ENCODE data around the gene KRT84. TPM values are rescaled to one million over a fixed set of nuclear protein-coding genes. Genes with fewer than 3 reads are reported as not detected.

KRT84 gene
- total RNA-seq, 1 donor from 2014 or later: not detected

DNA sequence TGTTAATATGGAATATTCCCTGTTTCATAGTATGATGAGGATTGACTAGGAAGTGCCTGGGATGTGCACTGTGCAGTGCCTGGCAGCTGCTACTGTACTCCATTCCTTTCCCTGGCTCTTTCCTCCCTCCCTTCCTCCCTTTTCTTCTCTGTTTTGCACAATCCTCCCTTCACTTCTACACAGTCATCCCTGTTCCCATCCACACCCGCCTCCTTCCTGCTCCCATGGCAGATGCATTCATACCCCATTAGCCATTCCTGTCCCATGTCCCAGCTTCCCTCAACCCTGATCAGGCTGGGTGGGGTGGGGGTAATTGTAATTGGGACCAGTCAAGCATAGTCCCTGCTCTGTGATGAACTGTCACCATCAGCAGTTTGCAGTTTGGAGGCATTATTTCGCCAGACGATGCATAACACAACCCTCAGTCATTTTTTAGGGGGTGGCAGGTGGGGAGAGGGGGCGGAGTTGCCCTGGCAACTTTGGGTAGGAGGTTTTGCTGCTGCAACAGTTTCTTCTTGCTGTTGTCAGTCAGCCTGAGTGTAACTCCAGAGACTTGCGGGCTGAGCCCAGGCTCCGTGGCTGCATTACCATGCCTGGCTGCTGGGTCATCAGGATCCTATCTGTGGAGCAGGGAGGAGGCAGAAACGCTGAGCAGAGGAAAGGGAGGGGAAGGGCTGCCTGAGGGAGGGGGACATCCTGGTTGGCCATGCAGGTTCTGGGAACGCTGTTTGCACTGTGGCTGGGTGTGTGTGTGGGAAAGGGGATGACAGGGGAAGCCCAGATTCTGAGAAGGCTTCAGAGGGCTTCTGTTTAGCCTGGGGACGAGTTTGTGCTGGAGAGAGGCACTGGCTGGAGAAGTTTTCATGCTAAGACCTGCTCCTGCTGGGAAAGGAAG is 4.1 kb upstream of the KRT84 start:
- no peak overlapping the region for H3K27ac Mint-ChIP-seq (ENCODE audit: unreplicated experiment)
- H3K27me3 Mint-ChIP-seq (ENCODE audit: unreplicated experiment): peaks cover 19% of the 10 kb centered on the region
- H3K4me1 Mint-ChIP-seq (ENCODE audit: unreplicated experiment): peaks cover 10% of the 10 kb centered on the region
- DNase-seq (ENCODE audit: extremely low spot score, unreplicated experiment): no peak
- no peaks in the 10 kb centered on the region for H3K9me3 Mint-ChIP-seq (ENCODE audit: unreplicated experiment)
- H3K36me3 Mint-ChIP-seq (ENCODE audit: unreplicated experiment): no peaks in the 10 kb centered on the region
- no peak overlapping the region for H3K4me3 Mint-ChIP-seq (ENCODE audit: unreplicated experiment)
- TF ChIP-seq, protein P1, sequence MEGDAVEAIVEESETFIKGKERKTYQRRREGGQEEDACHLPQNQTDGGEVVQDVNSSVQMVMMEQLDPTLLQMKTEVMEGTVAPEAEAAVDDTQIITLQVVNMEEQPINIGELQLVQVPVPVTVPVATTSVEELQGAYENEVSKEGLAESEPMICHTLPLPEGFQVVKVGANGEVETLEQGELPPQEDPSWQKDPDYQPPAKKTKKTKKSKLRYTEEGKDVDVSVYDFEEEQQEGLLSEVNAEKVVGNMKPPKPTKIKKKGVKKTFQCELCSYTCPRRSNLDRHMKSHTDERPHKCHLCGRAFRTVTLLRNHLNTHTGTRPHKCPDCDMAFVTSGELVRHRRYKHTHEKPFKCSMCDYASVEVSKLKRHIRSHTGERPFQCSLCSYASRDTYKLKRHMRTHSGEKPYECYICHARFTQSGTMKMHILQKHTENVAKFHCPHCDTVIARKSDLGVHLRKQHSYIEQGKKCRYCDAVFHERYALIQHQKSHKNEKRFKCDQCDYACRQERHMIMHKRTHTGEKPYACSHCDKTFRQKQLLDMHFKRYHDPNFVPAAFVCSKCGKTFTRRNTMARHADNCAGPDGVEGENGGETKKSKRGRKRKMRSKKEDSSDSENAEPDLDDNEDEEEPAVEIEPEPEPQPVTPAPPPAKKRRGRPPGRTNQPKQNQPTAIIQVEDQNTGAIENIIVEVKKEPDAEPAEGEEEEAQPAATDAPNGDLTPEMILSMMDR (IDR thresholded peaks at IDR 0.05): no peak

DNA sequence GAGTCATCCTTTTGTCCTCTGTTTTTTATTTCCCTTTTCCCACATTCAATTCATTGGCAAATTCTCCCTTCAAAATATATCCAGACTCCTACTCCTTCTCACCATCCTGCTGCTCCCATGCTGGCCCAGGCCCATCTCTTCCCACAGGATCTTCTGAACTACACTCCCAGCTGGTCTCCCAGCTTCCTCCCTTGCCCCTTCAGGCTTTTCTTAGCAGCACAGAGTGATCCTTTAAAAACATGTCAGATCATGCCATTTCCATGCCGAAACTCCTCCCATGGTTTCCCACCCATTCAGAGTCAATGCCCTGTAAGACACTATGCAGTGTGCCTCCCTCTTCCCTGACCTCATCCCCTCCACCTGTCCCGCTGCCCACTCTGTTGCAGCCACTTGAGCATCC is 2.4 kb upstream of the KRT84 start:
- TF ChIP-seq, protein P1 (IDR thresholded peaks at IDR 0.05): no peak
- H3K27ac Mint-ChIP-seq (ENCODE audit: unreplicated experiment): no peak overlapping the region
- H3K4me1 Mint-ChIP-seq (ENCODE audit: unreplicated experiment): peaks cover 10% of the 10 kb centered on the region
- no peak overlapping the region for H3K4me3 Mint-ChIP-seq (ENCODE audit: unreplicated experiment)
- H3K27me3 Mint-ChIP-seq (ENCODE audit: unreplicated experiment): peaks cover 24% of the 10 kb centered on the region
- H3K9me3 Mint-ChIP-seq (ENCODE audit: unreplicated experiment): no peaks in the 10 kb centered on the region
- H3K36me3 Mint-ChIP-seq (ENCODE audit: unreplicated experiment): no peaks in the 10 kb centered on the region
- DNase-seq (ENCODE audit: extremely low spot score, unreplicated experiment): no peak

DNA sequence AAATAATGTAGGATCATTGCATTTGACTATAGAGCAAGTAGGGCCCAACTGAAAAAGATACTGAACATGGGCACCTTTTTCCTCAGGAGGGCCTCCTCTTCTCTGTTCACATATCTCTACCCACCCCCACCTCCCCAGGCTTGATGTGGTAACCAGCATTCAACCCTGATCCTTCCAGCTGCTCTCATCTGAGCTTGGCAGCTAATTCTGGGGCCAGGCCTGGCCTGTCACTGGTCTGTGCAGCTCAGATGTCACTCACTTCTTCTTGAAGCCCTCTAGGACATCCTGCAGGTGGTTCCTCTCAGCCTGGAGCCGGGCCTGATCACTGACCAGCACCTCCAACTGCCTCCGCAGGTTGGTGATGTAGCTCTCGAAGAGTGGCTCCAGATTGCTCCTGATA is 2.1 kb downstream of the KRT84 start:
- TF ChIP-seq, protein P1 (IDR thresholded peaks at IDR 0.05): no peak
- DNase-seq (ENCODE audit: extremely low spot score, unreplicated experiment): no peak
- Mint-ChIP-seq H3K4me1 (ENCODE audit: unreplicated experiment) (no peaks in the 10 kb centered on the region), H3K27ac (ENCODE audit: unreplicated experiment) (no peak overlapping the region), H3K9me3 (ENCODE audit: unreplicated experiment) (no peaks in the 10 kb centered on the region), H3K27me3 (ENCODE audit: unreplicated experiment) (peaks cover 27% of the 10 kb centered on the region), H3K4me3 (ENCODE audit: unreplicated experiment) (no peak overlapping the region), H3K36me3 (ENCODE audit: unreplicated experiment) (no peaks in the 10 kb centered on the region)

DNA sequence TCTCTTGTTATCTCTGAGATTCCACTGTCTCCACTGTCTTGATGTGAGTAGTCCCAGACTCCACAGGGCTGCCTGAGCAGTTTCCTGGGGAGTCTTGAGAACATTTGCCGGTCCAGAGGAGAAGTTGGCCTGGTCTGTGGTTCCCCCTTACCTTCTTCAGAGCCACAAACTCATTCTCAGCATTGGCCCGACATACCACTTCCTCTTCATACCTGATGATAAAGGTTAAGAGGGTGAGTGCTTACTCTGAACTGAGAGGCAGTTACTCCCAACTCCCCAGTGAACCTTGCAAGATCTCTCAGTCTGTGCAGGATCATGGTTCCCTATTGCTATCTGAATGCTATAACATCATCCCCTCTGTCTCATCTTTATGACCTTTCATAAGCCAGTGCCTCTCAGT is 2.6 kb downstream of the KRT84 start:
- Mint-ChIP-seq H3K27me3 (ENCODE audit: unreplicated experiment) (peaks cover 27% of the 10 kb centered on the region), H3K4me3 (ENCODE audit: unreplicated experiment) (no peak overlapping the region), H3K36me3 (ENCODE audit: unreplicated experiment) (no peaks in the 10 kb centered on the region), H3K27ac (ENCODE audit: unreplicated experiment) (no peak overlapping the region), H3K9me3 (ENCODE audit: unreplicated experiment) (no peaks in the 10 kb centered on the region), H3K4me1 (ENCODE audit: unreplicated experiment) (no peaks in the 10 kb centered on the region)
- DNase-seq (ENCODE audit: extremely low spot score, unreplicated experiment): no peak
- TF ChIP-seq, protein P1 (IDR thresholded peaks at IDR 0.05): no peak

DNA sequence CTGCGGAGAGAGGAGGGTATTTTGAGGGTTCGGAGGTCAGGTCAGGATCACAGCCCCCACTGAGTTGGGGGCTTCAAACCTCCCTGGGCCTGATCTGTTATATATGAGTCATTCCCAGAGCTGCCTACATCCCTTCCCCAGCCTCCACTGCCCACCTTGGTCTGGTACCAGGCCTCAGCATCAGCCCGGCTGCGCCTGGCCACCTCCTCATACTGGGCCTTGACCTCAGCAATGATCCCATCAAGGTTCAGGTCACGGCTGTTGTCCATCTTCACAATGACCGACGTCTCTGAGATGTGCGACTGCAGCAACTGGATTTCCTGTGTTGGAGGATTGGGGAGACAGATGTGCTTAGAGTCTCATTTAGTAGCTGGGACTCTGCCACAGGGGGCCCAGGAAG is 4.2 kb downstream of the KRT84 start:
- Mint-ChIP-seq H3K27ac (ENCODE audit: unreplicated experiment) (no peak overlapping the region), H3K4me3 (ENCODE audit: unreplicated experiment) (no peak overlapping the region), H3K9me3 (ENCODE audit: unreplicated experiment) (no peaks in the 10 kb centered on the region), H3K4me1 (ENCODE audit: unreplicated experiment) (no peaks in the 10 kb centered on the region), H3K27me3 (ENCODE audit: unreplicated experiment) (peaks cover 36% of the 10 kb centered on the region), H3K36me3 (ENCODE audit: unreplicated experiment) (no peaks in the 10 kb centered on the region)
- no peak for DNase-seq (ENCODE audit: extremely low spot score, unreplicated experiment)
- TF ChIP-seq, protein P1 (IDR thresholded peaks at IDR 0.05): no peak
